ENCODE measurements around the gene PIP5K1A.
"Not testable (repeated sequence)": the region's sequence is repeated elsewhere in the genome, so short reads cannot be mapped to it uniquely, and the experiment has no call there.

Gene PIP5K1A, protein sequence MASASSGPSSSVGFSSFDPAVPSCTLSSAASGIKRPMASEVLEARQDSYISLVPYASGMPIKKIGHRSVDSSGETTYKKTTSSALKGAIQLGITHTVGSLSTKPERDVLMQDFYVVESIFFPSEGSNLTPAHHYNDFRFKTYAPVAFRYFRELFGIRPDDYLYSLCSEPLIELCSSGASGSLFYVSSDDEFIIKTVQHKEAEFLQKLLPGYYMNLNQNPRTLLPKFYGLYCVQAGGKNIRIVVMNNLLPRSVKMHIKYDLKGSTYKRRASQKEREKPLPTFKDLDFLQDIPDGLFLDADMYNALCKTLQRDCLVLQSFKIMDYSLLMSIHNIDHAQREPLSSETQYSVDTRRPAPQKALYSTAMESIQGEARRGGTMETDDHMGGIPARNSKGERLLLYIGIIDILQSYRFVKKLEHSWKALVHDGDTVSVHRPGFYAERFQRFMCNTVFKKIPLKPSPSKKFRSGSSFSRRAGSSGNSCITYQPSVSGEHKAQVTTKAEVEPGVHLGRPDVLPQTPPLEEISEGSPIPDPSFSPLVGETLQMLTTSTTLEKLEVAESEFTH

GRCh38 chr1:151198254-151199127, at the start of gene PIP5K1A:
PIP5K1A (plus strand) TSS chr1:151198552; CDS start chr1:151198997, 445 bp downstream.
- peak; percentile 95 to 99 for DNase-seq (ENCODE audit: extremely low read depth in 1 of 2, low read depth in 1 of 2)

GRCh38 chr1:151156515-151156819, 41.9 kb upstream of the PIP5K1A start, which contains the start of gene TNFAIP8L2:
TNFAIP8L2 (plus strand) TSS chr1:151156649; CDS start chr1:151158698, 2,049 bp downstream.
- DNase-seq (ENCODE audit: extremely low read depth in 1 of 2, low read depth in 1 of 2): peak in 1 of 2 donors; percentile 85

- peak in 1 of 2 donors; percentile 63 for DNase-seq (ENCODE audit: extremely low read depth in 1 of 2, low read depth in 1 of 2)
These were observed 41.3 kb upstream of the PIP5K1A start for GRCh38 chr1:151157067-151157531.

DNA sequence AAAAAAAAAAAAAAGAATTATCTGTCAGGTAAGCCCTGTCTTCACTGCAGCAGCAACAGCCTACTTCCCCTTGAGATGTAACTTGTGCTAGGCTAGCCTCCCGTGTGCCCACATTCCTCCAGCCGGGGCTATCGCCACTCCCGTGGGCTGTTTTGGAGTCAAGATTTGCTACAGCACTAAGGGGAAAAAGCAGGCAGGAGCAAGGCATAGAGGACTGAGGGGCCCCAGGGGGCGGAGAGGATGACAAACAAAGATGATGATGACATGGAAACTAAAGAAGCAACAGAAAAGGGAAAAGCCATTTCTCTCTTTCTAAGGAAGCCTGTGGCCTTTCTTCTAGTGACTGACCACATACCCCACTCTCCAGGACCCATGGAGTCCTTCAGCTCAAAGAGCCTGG, 40.0 kb upstream of the PIP5K1A start:
- peak in 1 of 2 donors; percentile 55 for DNase-seq (ENCODE audit: extremely low read depth in 1 of 2, low read depth in 1 of 2)

DNA sequence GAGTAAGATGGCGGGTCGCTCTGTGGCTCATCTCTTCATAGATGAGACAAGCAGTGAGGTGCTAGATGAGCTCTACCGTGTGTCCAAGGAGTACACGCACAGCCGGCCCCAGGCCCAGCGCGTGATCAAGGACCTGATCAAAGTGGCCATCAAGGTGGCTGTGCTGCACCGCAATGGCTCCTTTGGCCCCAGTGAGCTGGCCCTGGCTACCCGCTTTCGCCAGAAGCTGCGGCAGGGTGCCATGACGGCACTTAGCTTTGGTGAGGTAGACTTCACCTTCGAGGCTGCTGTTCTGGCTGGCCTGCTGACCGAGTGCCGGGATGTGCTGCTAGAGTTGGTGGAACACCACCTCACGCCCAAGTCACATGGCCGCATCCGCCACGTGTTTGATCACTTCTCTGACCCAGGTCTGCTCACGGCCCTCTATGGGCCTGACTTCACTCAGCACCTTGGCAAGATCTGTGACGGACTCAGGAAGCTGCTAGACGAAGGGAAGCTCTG, 39.6 kb upstream of the PIP5K1A start:
- no peak for DNase-seq (ENCODE audit: extremely low read depth in 1 of 2, low read depth in 1 of 2)

- DNase-seq (ENCODE audit: extremely low read depth in 1 of 2, low read depth in 1 of 2): no peak
These were observed 39.0 kb upstream of the PIP5K1A start for GRCh38 chr1:151159373-151159772.

DNA sequence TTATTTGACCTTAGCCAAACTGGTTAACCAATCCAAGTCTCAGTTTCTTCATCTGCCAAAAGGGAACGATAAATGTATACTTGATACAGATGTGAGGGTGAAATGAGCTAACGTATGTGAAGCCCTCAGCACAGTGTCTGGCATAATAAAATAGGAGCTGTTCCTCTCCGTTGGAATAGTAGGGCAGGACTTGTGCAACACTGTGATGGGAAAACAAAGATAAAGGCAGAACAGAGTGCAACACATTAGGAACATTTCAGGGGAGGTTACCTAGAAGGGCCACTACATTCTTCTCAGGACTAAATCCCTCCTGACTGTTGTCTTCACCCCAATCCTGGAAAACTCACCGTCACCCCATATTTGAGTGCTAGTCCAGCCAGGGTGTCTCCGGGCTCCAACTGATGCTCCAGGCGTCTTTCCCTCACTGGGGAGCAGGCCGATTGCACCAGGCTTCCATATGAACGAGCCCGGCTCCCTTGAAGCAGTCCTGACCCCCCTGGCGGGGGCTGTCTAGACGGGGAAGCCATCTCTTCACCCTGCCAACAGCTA, 33.5 kb upstream of the PIP5K1A start:
- DNase-seq (ENCODE audit: extremely low read depth in 1 of 2, low read depth in 1 of 2): no peak

GRCh38 chr1:151165281-151165737, 33.0 kb upstream of the PIP5K1A start:
- no peak for DNase-seq (ENCODE audit: extremely low read depth in 1 of 2, low read depth in 1 of 2)

DNA sequence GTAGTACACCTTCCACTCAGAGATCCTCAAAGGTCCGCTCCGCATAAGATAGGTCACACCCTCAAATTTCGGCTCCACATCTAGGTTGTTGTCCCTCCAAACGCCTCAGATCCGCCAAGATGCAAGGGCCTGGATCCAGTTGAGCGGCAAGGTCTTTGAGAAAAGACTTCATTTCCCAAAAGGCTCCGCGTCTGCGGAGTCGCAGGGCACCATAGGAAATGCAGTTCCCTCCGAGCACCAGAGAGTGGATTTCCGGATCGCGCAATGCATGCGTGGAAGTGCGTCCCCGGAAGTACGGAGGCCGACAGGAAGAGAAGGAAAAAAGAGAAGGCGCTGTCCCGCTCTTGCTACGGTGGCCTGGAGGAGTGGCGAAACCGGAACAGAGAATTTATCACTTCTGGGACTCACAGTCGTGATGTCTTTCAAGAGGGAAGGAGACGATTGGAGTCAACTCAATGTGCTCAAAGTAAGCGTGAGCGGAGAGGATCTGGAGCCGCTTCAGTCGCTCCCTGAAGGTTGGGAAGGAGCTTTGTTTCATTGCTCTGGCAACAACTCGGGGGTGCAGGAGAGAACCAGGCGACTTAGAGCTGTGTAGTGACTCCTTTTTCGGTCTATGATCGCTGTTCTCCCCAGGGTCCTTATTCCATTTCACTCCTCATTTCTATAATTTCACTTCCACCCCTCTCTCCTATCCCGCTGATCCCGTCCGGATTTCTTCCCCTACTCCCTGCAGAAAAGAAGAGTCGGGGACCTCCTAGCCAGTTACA, 32.4 kb upstream of the PIP5K1A start, which contains the start of the genes LYSMD1 and SCNM1:
Gene LYSMD1, minus strand, starts transcription at position 165 of the 767 bp plus-strand sequence. CDS start 644 bp downstream, outside the sequence.
Gene SCNM1, plus strand, starts transcription at position 407 of the 767 bp plus-strand sequence. Its CDS starts 9 bp downstream, at position 416.
- DNase-seq (ENCODE audit: extremely low read depth in 1 of 2, low read depth in 1 of 2): peak; percentile 89 to 94

- DNase-seq (ENCODE audit: extremely low read depth in 1 of 2, low read depth in 1 of 2): no peak
These were observed 31.8 kb upstream of the PIP5K1A start for GRCh38 chr1:151166505-151166956.

- DNase-seq (ENCODE audit: extremely low read depth in 1 of 2, low read depth in 1 of 2): no peak
These were observed 31.2 kb upstream of the PIP5K1A start for GRCh38 chr1:151167116-151167515.

- no peak for DNase-seq (ENCODE audit: extremely low read depth in 1 of 2, low read depth in 1 of 2)
These were observed 27.2 kb upstream of the PIP5K1A start for GRCh38 chr1:151171190-151171589.

DNA sequence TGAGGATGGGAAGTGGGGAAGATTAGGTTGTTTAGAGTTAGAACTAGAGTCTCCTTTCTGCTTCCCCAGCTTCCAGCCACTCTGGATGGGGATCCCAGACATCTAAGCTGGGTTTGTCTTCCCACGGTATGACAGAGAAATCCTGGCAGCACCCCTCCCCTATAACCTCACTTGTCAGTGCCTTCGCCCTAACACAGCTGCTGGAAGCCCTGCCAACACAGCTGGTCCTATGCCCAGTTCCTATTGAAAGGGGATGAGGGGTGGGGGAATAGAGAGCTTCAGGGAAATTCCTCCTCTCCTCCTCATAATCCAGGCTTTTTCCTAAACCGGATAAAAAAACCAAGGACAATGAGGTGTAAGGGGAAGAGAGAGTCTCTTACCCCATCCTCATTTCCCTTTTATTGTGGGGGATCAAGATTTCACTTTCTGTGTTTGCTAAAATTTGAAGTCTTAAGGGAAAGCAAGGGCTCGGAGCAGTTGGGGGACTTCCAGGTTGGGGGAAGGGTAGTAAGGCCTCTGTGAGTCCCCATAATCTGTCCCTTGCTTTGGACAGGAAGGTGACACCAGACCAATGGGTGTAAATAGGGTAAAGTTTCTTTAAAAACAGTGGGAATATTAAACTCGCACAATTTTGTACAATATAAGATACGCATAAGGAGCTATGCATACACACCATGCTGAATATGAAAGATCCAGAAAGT, 23.2 kb upstream of the PIP5K1A start:
- no peak for DNase-seq (ENCODE audit: extremely low read depth in 1 of 2, low read depth in 1 of 2)

DNA sequence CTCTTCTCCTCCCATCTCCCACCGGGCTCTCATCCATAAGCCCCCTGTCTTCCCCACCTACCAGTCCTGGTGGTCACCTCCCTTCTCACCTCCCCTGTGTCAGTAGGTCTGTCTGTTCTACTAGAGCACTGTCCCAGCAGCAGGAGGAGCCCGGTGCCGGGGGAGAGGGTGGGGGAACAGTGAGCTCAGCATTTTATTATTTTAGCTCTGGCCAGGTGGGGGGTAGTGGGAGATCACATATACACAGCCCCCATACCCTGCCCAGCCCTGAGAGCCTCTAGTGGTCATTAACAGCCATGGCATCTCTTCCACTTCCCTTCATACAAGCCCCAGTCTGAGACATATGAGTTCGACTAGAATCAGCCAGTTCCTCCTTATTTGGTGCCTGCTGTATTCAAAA, 22.5 kb upstream of the PIP5K1A start, which contains the start of gene TMOD4:
Gene TMOD4, minus strand, starts transcription at position 119 of the 400 bp plus-strand sequence. CDS start 1,106 bp downstream, outside the sequence.
- no peak for DNase-seq (ENCODE audit: extremely low read depth in 1 of 2, low read depth in 1 of 2)

DNA sequence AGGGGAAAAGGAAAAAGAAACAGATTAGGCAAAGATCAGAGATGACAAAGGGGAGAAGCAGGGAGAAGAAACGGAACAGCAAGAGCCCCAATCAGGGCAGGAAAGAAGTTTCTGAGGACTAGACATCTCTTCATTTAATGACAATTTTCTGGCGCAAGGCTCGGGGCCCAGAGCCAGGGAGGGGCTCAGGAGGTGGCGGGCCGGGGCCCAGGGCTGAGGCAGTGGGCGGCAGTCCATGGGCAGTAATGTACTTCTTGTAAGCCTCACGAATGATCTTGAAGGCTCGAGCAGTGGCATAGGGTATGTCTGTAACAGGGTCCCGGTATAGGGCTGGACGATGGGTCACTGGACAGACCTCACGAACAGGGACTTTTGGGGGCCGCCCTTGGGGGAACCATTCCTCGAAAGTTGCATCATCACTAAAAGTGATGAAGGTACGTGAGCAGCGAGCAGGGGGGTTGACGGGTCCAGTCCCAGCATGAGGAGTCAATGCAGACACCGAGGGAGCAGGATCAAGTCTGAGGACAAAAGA, 21.8 kb upstream of the PIP5K1A start:
- no peak for DNase-seq (ENCODE audit: extremely low read depth in 1 of 2, low read depth in 1 of 2)

DNA sequence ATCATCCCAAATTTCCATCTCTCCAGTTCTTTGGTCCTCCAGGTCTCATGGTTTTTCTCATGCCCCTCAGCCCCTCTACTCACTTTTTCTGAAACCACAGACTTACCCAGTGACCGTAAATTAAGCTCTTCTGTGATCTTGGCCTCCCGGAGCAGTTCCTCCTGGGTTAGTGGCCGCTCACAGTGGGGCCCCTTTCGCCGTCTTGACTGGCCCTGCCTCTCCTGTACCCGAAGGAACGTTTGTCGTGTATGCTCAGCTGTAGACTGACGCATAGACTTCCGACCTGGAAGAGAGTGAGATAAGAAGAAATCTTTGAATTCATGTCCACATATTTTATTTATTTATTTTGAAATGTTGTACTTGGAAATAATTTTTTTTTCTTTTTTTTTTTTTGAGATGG, 14.1 kb upstream of the PIP5K1A start:
- DNase-seq (ENCODE audit: extremely low read depth in 1 of 2, low read depth in 1 of 2): no peak

GRCh38 chr1:151187205-151187604, 11.1 kb upstream of the PIP5K1A start:
- DNase-seq (ENCODE audit: extremely low read depth in 1 of 2, low read depth in 1 of 2): no peak

DNA sequence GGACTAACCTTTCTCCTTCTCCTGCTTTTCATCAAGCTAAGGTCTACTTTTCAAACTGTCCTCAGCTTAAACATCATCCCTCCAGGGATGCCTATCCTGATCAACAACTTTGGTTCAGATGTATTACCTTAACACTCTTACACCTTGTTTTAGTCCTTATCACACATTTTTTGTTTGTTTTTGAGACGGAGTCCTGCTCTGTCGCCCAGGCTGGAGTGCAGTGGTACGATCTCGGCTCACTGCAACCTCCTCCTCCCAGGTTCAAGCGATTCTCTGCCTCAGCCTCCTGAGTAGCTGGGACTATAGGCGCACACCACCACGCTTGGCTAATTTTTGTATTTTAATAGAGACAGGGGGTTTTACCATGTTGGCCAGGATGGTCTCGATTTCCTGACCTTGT, 9.7 kb upstream of the PIP5K1A start:
- DNase-seq (ENCODE audit: extremely low read depth in 1 of 2, low read depth in 1 of 2): not testable (repeated sequence)
